Keratinocyte (primary cell): Measurements from ENCODE around the gene KANK2.

ENCODE experiments used
- CTCF ChIP-seq, 3 experiments: IDR thresholded peaks in 1 of 3; conservative IDR thresholded peaks in 1 of 3; optimal IDR thresholded peaks in 1 of 3; 2 replicates in 2 of 3; 3 replicates in 1 of 3; pipeline versions ENCODE3 to v1.5.1; 2011; ENCODE audit warnings: low read length in 3 of 3, mild to moderate bottlenecking in 3 of 3, moderate library complexity in 2 of 3, control low read depth in 1 of 3, inconsistent platforms in 1 of 3; ENCODE audit not compliant: insufficient read depth in 2 of 3; ENCODE audit errors: extremely low read depth in 1 of 3
- EZH2 ChIP-seq: IDR thresholded peaks from one replicate; pipeline ENCODE4 v1.6.1; 2012; ENCODE audit warnings: inconsistent platforms, mild to moderate bottlenecking, low read length, moderate library complexity

- no peak for TF ChIP-seq CTCF (optimal IDR thresholded peaks at IDR 0.05 in 1 of 3, IDR thresholded peaks at IDR 0.05 in 1 of 3, conservative IDR thresholded peaks at IDR 0.05 in 1 of 3; ENCODE audit: extremely low read depth in 1 of 3, insufficient read depth in 2 of 3, low read length in 3 of 3)
- TF ChIP-seq EZH2, result no peak
Measured at GRCh38 chr19:11155373-11156120, 41.8 kb downstream of the KANK2 start, which contains the start of gene SPC24.
